ENCODE measurements around the gene ARF3. TPM values are rescaled to one million over a fixed set of nuclear protein-coding genes. Genes with fewer than 3 reads are reported as not detected.

ARF3 gene
- total and polyA plus RNA-seq, 2 donors (not counting 3 experiments of a cell fraction or from before 2014, with no cell fraction given) = 149 to 172 TPM

- CTCF ChIA-PET = interaction anchor here (1.3 to 7.3 kb wide), 6 partner anchors 9 to 115 kb away, joined by 4 to 64 read pairs (median 22); partner anchors contain the start of gene WNT1
- H3K27ac ChIP-seq (ENCODE audit: insufficient read depth, low read depth, low read length) = no peak overlapping the region
- no peaks in the 10 kb centered on the region for H3K9me3 ChIP-seq (replicated peaks; ENCODE audit: control insufficient read depth, insufficient read depth, low read length)
- H3K36me3 ChIP-seq (ENCODE audit: control insufficient read depth in 2 of 2, extremely low read depth in 1 of 2, insufficient read depth in 2 of 2, low read length in 2 of 2) = no peaks in the 10 kb centered on the region
- H3K9me1 ChIP-seq (replicated peaks; ENCODE audit: control insufficient read depth, extremely low read depth, insufficient read depth, low read length) = no peaks in the 10 kb centered on the region
- no peak overlapping the region for H3K9ac ChIP-seq (replicated peaks; ENCODE audit: extremely low read depth, insufficient read depth, low read length)
- TF ChIP-seq MAX (IDR thresholded peaks at IDR 0.05; ENCODE audit: insufficient read depth, insufficient read length) = no peak
- no peak for TF ChIP-seq CTCF (IDR thresholded peaks at IDR 0.05; ENCODE audit: extremely low read depth in 1 of 2, insufficient read depth in 1 of 2, low read depth in 1 of 2, low read length in 2 of 2)
- no peak for TF ChIP-seq GATA2 (IDR thresholded peaks at IDR 0.05; ENCODE audit: insufficient read depth, insufficient read length, low read depth, low read length)
- no peak for TF ChIP-seq POLR2A (IDR thresholded peaks at IDR 0.05; ENCODE audit: low read depth, low read length)
- TF ChIP-seq JUN (IDR thresholded peaks at IDR 0.05; ENCODE audit: borderline replicate concordance, insufficient read depth, insufficient read length, low read depth) = no peak
- TF ChIP-seq POLR2AphosphoS5 (IDR thresholded peaks at IDR 0.05; ENCODE audit: insufficient read depth, low read depth, low read length) = no peak
- DNase-seq (ENCODE audit: low read depth, low spot score) = no peak
- no peak for FAIRE-seq
- no peaks in the 10 kb centered on the region for H4K20me1 ChIP-seq (replicated peaks; ENCODE audit: control insufficient read depth, extremely low read depth, insufficient read depth, low read length)
- no peak overlapping the region for H3K4me3 ChIP-seq (replicated peaks in 1 of 3; ENCODE audit: insufficient read depth in 1 of 3, low read depth in 1 of 3, low read length in 3 of 3)
- peaks cover 48 to 49% of the 10 kb centered on the region in 2 experiments for H3K27me3 ChIP-seq (ENCODE audit: control insufficient read depth in 2 of 2, insufficient read depth in 2 of 2, low read length in 2 of 2)
- H2AFZ ChIP-seq (ENCODE audit: low read depth, low read length) = no peak overlapping the region
- H3K79me2 ChIP-seq (ENCODE audit: control insufficient read depth, insufficient read depth, low read length) = no peaks in the 10 kb centered on the region
- H3K4me1 ChIP-seq (ENCODE audit: control insufficient read depth, extremely low read depth, insufficient read depth, low read length) = no peaks in the 10 kb centered on the region
- no peak overlapping the region for H3K4me2 ChIP-seq (ENCODE audit: insufficient read depth, low read length)
- POLR2A ChIA-PET = no interaction called here
- intact Hi-C loops (cut with micrococcal nuclease) (no loop called here), dilution Hi-C loops (cut with MboI; ENCODE audit: extremely low pct_ligation_motif_present, low sequenced_read_pairs) (no loop called here)
- BruUV-seq (replicated peaks) = no TSS peak
Measured at GRCh38 chr12:48967991-48968390, 10.7 kb upstream of the ARF3 start.

All from endothelial cell of umbilical vein (primary cell).